ENCODE results near the gene TNIP1.

Gene TNIP1

GRCh38 chr5:151001436-151001835 lies 79.4 kb downstream of the TNIP1 start:
- DNase-seq (ENCODE audit: low read depth) = no peak

GRCh38 chr5:150999704-151000442 lies 81.0 kb downstream of the TNIP1 start:
- no peak for DNase-seq (ENCODE audit: low read depth)

- no peak for DNase-seq (ENCODE audit: low read depth)
These were observed 86.9 kb downstream of the TNIP1 start for GRCh38 chr5:150993826-150994412.

- DNase-seq (ENCODE audit: low read depth) = no peak
These were observed 87.4 kb downstream of the TNIP1 start for GRCh38 chr5:150993422-150993821.

- DNase-seq (ENCODE audit: low read depth) = no peak
These were observed 88.1 kb downstream of the TNIP1 start for GRCh38 chr5:150992705-150993104.

- DNase-seq (ENCODE audit: low read depth) = no peak
These were observed 91.1 kb downstream of the TNIP1 start for GRCh38 chr5:150989695-150990094.

GRCh38 chr5:150987746-150988145 lies 93.1 kb downstream of the TNIP1 start:
- no peak for DNase-seq (ENCODE audit: low read depth)

Measured in GM04503 (cell line).